ENCODE measurements around the gene NCOA7. TPM values are rescaled to one million over a fixed set of nuclear protein-coding genes. Genes with fewer than 3 reads are reported as not detected.
A peak's percentile ranks its signal among the peaks of the same experiment; 100 is the strongest.

NCOA7 gene
- total and polyA plus RNA-seq, 2 of the 8 experiments (the other 6 are each of a cell fraction or from before 2014, with no cell fraction given): 2.6 to 10.7 TPM

- Histone ChIP-seq H4K8ac (ENCODE audit: extremely low read depth, insufficient read depth, low read length) (no peak overlapping the region), H3K4me2 (ENCODE audit: insufficient read depth in 1 of 2, low read depth in 2 of 2, low read length in 2 of 2) (no peak overlapping the region), H2BK20ac (ENCODE audit: low read length) (no peak overlapping the region), H2AFZ (ENCODE audit: low read length) (no peak overlapping the region), H2AK5ac (ENCODE audit: low read depth, low read length) (no peak overlapping the region), H4K91ac (replicated peaks; ENCODE audit: insufficient read length, low read length) (no peak overlapping the region), H3K27ac (ENCODE audit: low read depth, low read length) (no peak overlapping the region), H4K5ac (ENCODE audit: insufficient read length, low read depth, low read length) (no peak overlapping the region), H3K4me3 (ENCODE audit: extremely low read depth in 1 of 4, insufficient read depth in 2 of 4, low read depth in 3 of 4, low read length in 4 of 4) (no peak overlapping the region), H3K14ac (ENCODE audit: insufficient read length) (no peak overlapping the region), H3K36me3 (ENCODE audit: control insufficient read depth in 2 of 4, insufficient read depth in 4 of 4, low read length in 3 of 4) (no peaks in the 10 kb centered on the region), H3K79me1 (ENCODE audit: low read depth, low read length) (no peaks in the 10 kb centered on the region), H3K18ac (ENCODE audit: extremely low read depth, low read length) (no peak overlapping the region), H3K79me2 (ENCODE audit: control insufficient read depth in 1 of 2, insufficient read depth in 2 of 2, low read length in 2 of 2) (no peaks in the 10 kb centered on the region), H3K9ac (replicated peaks in 1 of 4; ENCODE audit: extremely low read depth in 1 of 4, low read depth in 3 of 4, low read length in 3 of 4) (no peak overlapping the region), H3K9me3 (ENCODE audit: insufficient read depth in 2 of 2, low read depth in 1 of 2, low read length in 1 of 2) (no peaks in the 10 kb centered on the region), H2BK12ac (ENCODE audit: low read depth, low read length) (no peak overlapping the region), H2BK15ac (ENCODE audit: low read length) (peak overlapping the region; percentile 85; the same call in 1 of the 2 replicates), H3K4ac (replicated peaks; ENCODE audit: insufficient read length, low read depth, low read length) (no peak overlapping the region), H3K23me2 (ENCODE audit: low read depth, low read length) (no peaks in the 10 kb centered on the region), H2BK5ac (ENCODE audit: low read depth, low read length) (no peak overlapping the region), H3K23ac (ENCODE audit: insufficient read length) (no peak overlapping the region), H3K27me3 (replicated peaks in 1 of 4; ENCODE audit: control insufficient read depth in 3 of 4, extremely low read depth in 1 of 4, insufficient read depth in 3 of 4, low read length in 3 of 4) (no peaks in the 10 kb centered on the region), H3K56ac (replicated peaks; ENCODE audit: insufficient read length, low read depth, low read length) (no peak overlapping the region), H2BK120ac (replicated peaks; ENCODE audit: low read depth, low read length) (no peak overlapping the region), H3K4me1 (replicated peaks in 1 of 4; ENCODE audit: control insufficient read depth in 3 of 4, insufficient read depth in 4 of 4, low read length in 3 of 4) (peaks cover 0 to 9% (median 6%) of the 10 kb centered on the region in 4 experiments; a peak in 5 of 7 replicates), H4K20me1 (replicated peaks in 1 of 2; ENCODE audit: control insufficient read depth in 1 of 2, insufficient read depth in 2 of 2, low read length in 2 of 2) (no peaks in the 10 kb centered on the region)
- FAIRE-seq (no peak), DNase-seq (ENCODE audit: low read depth in 1 of 2, low spot score in 2 of 2) (no peak)
- 79% methylated on average over 1 of the region's 1 CpG; no CpG with 5 or more reads in 1 of the 2 experiments for WGBS, 2 experiments (ENCODE audit: extremely low coverage in 1 of 2, insufficient coverage in 1 of 2, insufficient read length in 1 of 2, insufficient replicate concordance in 2 of 2, low coverage in 1 of 2, low lambda C conversion rate in 2 of 2, missing lambda C conversion rate in 1 of 2)
- no peak for TF ChIP-seq EGR1 (IDR thresholded peaks at IDR 0.05; ENCODE audit: borderline replicate concordance, low read depth, low read length)
- no peak for TF ChIP-seq NRF1 (IDR thresholded peaks at IDR 0.05; ENCODE audit: low read depth, low read length)
- no peak for TF ChIP-seq FOSL1 (IDR thresholded peaks at IDR 0.05; ENCODE audit: insufficient read depth, low read depth, low read length)
- no peak for TF ChIP-seq RFX5 (IDR thresholded peaks at IDR 0.05; ENCODE audit: borderline replicate concordance, low read depth, low read length)
- no peak for TF ChIP-seq SIRT6 (IDR thresholded peaks at IDR 0.05; ENCODE audit: low read length)
- TF ChIP-seq NANOG (IDR thresholded peaks at IDR 0.05; ENCODE audit: insufficient read depth, low read depth, low read length, poor library complexity, severe bottlenecking): no peak
- no peak for TF ChIP-seq SIX5 (IDR thresholded peaks at IDR 0.05; ENCODE audit: low read depth, low read length)
- no peak for TF ChIP-seq SUZ12 (IDR thresholded peaks at IDR 0.05; ENCODE audit: low read length)
- TF ChIP-seq GTF2F1 (IDR thresholded peaks at IDR 0.05; ENCODE audit: borderline replicate concordance, low read depth, low read length): no peak
- POLR2A ChIA-PET (ENCODE audit: partially characterized antibody): no interaction called here
- CTCF ChIA-PET (ENCODE audit: partially characterized antibody): interaction anchor here (0.6 to 7.3 kb wide), 15 partner anchors 10 to 640 kb away, joined by 3 to 77 read pairs (median 7); partner anchors contain the start of gene NCOA7
Observed at GRCh38 chr6:125951323-125951722, 160.6 kb downstream of the NCOA7 start.
